Measurements from ENCODE around the gene SIGMAR1. TPM values are rescaled to one million over a fixed set of nuclear protein-coding genes. Genes with fewer than 3 reads are reported as not detected.
A peak's percentile ranks its signal among the peaks of the same experiment; 100 is the strongest.

Gene SIGMAR1
- total RNA-seq, 1 donor from 2014 or later: 79.7 TPM

GRCh38 chr9:34623374-34624235 lies 14.0 kb downstream of the SIGMAR1 start:
- Mint-ChIP-seq H3K4me1 (ENCODE audit: unreplicated experiment) (peaks cover 21% of the 10 kb centered on the region), H3K27ac (no peak overlapping the region), H3K4me3 (no peak overlapping the region), H3K36me3 (peaks cover 4% of the 10 kb centered on the region), H3K9me3 (no peaks in the 10 kb centered on the region), H3K27me3 (peaks cover 57% of the 10 kb centered on the region)
- no peak for DNase-seq (ENCODE audit: extremely low spot score, unreplicated experiment)
- TF ChIP-seq CTCF (conservative IDR thresholded peaks at IDR 0.05): no peak

- Mint-ChIP-seq H3K4me1 (ENCODE audit: unreplicated experiment) (peaks cover 15% of the 10 kb centered on the region), H3K9me3 (no peaks in the 10 kb centered on the region), H3K36me3 (peaks cover 8% of the 10 kb centered on the region), H3K27ac (peak within 1 kb of the TSS; percentile 68), H3K27me3 (peaks cover 25% of the 10 kb centered on the region), H3K4me3 (peak within 1 kb of the TSS; percentile 91)
- no peak for TF ChIP-seq CTCF (conservative IDR thresholded peaks at IDR 0.05)
- peak; percentile 86 for DNase-seq (ENCODE audit: extremely low spot score, unreplicated experiment)
Measured at GRCh38 chr9:34620061-34620994, 17.3 kb downstream of the SIGMAR1 start, which contains the start of gene DCTN3. Gene DCTN3, minus strand, starts transcription at chr9:34620495. Its CDS starts 31 bp downstream, at chr9:34620464.

- DNase-seq (ENCODE audit: extremely low spot score, unreplicated experiment): no peak
- Mint-ChIP-seq H3K36me3 (peaks cover 11% of the 10 kb centered on the region), H3K4me3 (no peak overlapping the region), H3K27me3 (no peaks in the 10 kb centered on the region), H3K9me3 (no peaks in the 10 kb centered on the region), H3K4me1 (ENCODE audit: unreplicated experiment) (peaks cover 31% of the 10 kb centered on the region), H3K27ac (no peak overlapping the region)
- no peak for TF ChIP-seq CTCF (conservative IDR thresholded peaks at IDR 0.05)
Measured at GRCh38 chr9:34615132-34615531, 22.5 kb downstream of the SIGMAR1 start.

GRCh38 chr9:34612788-34613390 lies 24.7 kb downstream of the SIGMAR1 start:
- peak; percentile 80 for DNase-seq (ENCODE audit: extremely low spot score, unreplicated experiment)
- H3K4me3 Mint-ChIP-seq: peak overlapping the region; percentile 93
- TF ChIP-seq CTCF (conservative IDR thresholded peaks at IDR 0.05): peak; percentile 93
- no peaks in the 10 kb centered on the region for H3K27me3 Mint-ChIP-seq
- H3K27ac Mint-ChIP-seq: peak overlapping the region; percentile 85
- peaks cover 11% of the 10 kb centered on the region for H3K36me3 Mint-ChIP-seq
- no peaks in the 10 kb centered on the region for H3K9me3 Mint-ChIP-seq
- H3K4me1 Mint-ChIP-seq (ENCODE audit: unreplicated experiment): peaks cover 23% of the 10 kb centered on the region

Measured in type B pancreatic cell (in vitro differentiated cells).